GM12878 (cell line): Measurements from ENCODE around the gene ING4. TPM values are rescaled to one million over a fixed set of nuclear protein-coding genes. Genes with fewer than 3 reads are reported as not detected.

ENCODE experiments used
- CBX5 ChIP-seq: sonication (generic); IDR thresholded peaks from 2 replicates; pipeline ENCODE4 v1.6.1; 2016; ENCODE audit warnings: low read depth, moderate library complexity, mild to moderate bottlenecking, inconsistent platforms
- CEBPB ChIP-seq, 2 experiments: fragments of 150-350 bp in 1 of 2; IDR thresholded peaks; 2 replicates each; pipeline ENCODE4 v1.6.1; 2012 to 2014; ENCODE audit warnings: low read depth in 2 of 2, low read length in 2 of 2, borderline replicate concordance in 1 of 2, inconsistent platforms in 1 of 2
- HDAC6 ChIP-seq: fragments of 200-600 bp; sonication (generic); IDR thresholded peaks from one replicate; pipeline ENCODE4 v1.8.0; 2017; ENCODE audit warnings: antibody characterized with exemption; ENCODE audit not compliant: unreplicated experiment
- MTA2 ChIP-seq: fragments of 450-650 bp; IDR thresholded peaks from 2 replicates; pipeline ENCODE4 v1.6.1; 2016; ENCODE audit warnings: low read depth, mild to moderate bottlenecking, moderate library complexity
- RB1 ChIP-seq: fragments of 450-650 bp; formaldehyde crosslinking; IDR thresholded peaks from 2 replicates; pipeline ENCODE4 v1.6.1; 2017; ENCODE audit warnings: mild to moderate bottlenecking, borderline replicate concordance
- SRF ChIP-seq, 2 experiments: IDR thresholded peaks; 2 replicates each; pipeline ENCODE4 v1.6.1; 2011; ENCODE audit warnings: low read depth in 2 of 2, low read length in 2 of 2, mild to moderate bottlenecking in 1 of 2, moderate library complexity in 1 of 2
- ZBED1 ChIP-seq: IDR thresholded peaks from 2 replicates; pipeline ENCODE4 v1.6.1; 2016; ENCODE audit warnings: borderline replicate concordance
- ZNF217 ChIP-seq: fragments of 450-650 bp; IDR thresholded peaks from 2 replicates; pipeline ENCODE4 v1.6.1; 2017; ENCODE audit warnings: antibody characterized with exemption, mild to moderate bottlenecking
- ZNF592 ChIP-seq: fragments of 450-650 bp; IDR thresholded peaks from 2 replicates; pipeline ENCODE4 v1.6.1; 2017; ENCODE audit warnings: mild to moderate bottlenecking, moderate library complexity
- polyA plus RNA-seq, 11 experiments: library from polyadenylated mRNA; depleted of rRNA in 4 of 11; unstranded in 6 of 11; stranded (reverse) in 5 of 11; fragments of >200 nt; fragmentation: Nextera tagmentation in 4 of 11; fragmentation: Illumina TruSeq in 1 of 11; extraction: Ambion mirVana in 4 of 11; extraction: Trizol in 1 of 11; gene quantifications; 1 replicate in 1 of 11; 2 replicates in 10 of 11; pipeline versions ENCODE4 v1.2.1 to v1.2.3, GENCODE V29; 2011 to 2016; ENCODE audit warnings: inconsistent platforms in 2 of 11, missing spikeins in 2 of 11, low read depth in 1 of 11
- total RNA-seq, 4 experiments: library from RNA; depleted of rRNA in 3 of 4; stranded (reverse); fragments of >200 nt in 3 of 4; fragmentation: Illumina TruSeq in 1 of 4; extraction: Trizol in 1 of 4; gene quantifications; 2 replicates each; pipeline versions ENCODE4 v1.2.1 to v1.2.3, GENCODE V29; 2013 to 2021
- TF ChIP-seq, protein P1 (sequence below): fragments of 450-650 bp; IDR thresholded peaks from 2 replicates; pipeline ENCODE4 v1.6.1; 2016; ENCODE audit warnings: mild to moderate bottlenecking
- TF ChIP-seq, protein P2 (sequence below): fragments of 450-650 bp; IDR thresholded peaks from 2 replicates; pipeline ENCODE4 v1.6.1; 2017; ENCODE audit warnings: mild to moderate bottlenecking, low read depth, inconsistent platforms; ENCODE audit not compliant: poor library complexity, severe bottlenecking
- TF ChIP-seq, protein P3 (sequence below): fragments of 450-650 bp; IDR thresholded peaks from 2 replicates; pipeline ENCODE4 v1.6.1; 2017; ENCODE audit warnings: mild to moderate bottlenecking
- TF ChIP-seq, protein P4 (sequence below): fragments of 450-650 bp; IDR thresholded peaks from 2 replicates; pipeline ENCODE4 v1.6.1; 2016; ENCODE audit warnings: mild to moderate bottlenecking

ING4 gene
- total and polyA plus RNA-seq, 10 of the 15 experiments (the other 5 are each of a cell fraction or from before 2014, with no cell fraction given) = 7.2 to 53.9 (median 21.8) TPM

GRCh38 chr12:6632026-6632983 is 30.6 kb downstream of the ING4 start (continued):
- TF ChIP-seq, protein P1, sequence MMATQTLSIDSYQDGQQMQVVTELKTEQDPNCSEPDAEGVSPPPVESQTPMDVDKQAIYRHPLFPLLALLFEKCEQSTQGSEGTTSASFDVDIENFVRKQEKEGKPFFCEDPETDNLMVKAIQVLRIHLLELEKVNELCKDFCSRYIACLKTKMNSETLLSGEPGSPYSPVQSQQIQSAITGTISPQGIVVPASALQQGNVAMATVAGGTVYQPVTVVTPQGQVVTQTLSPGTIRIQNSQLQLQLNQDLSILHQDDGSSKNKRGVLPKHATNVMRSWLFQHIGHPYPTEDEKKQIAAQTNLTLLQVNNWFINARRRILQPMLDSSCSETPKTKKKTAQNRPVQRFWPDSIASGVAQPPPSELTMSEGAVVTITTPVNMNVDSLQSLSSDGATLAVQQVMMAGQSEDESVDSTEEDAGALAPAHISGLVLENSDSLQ = peak; percentile 36; the same call in 1 of the 2 replicates
- no peak for TF ChIP-seq MTA2
- TF ChIP-seq ZBED1 = no peak
- no peak for TF ChIP-seq HDAC6
- TF ChIP-seq RB1 = peak; percentile 21; the same call in 1 of the 2 replicates
- TF ChIP-seq CBX5 = no peak
- TF ChIP-seq, protein P2, sequence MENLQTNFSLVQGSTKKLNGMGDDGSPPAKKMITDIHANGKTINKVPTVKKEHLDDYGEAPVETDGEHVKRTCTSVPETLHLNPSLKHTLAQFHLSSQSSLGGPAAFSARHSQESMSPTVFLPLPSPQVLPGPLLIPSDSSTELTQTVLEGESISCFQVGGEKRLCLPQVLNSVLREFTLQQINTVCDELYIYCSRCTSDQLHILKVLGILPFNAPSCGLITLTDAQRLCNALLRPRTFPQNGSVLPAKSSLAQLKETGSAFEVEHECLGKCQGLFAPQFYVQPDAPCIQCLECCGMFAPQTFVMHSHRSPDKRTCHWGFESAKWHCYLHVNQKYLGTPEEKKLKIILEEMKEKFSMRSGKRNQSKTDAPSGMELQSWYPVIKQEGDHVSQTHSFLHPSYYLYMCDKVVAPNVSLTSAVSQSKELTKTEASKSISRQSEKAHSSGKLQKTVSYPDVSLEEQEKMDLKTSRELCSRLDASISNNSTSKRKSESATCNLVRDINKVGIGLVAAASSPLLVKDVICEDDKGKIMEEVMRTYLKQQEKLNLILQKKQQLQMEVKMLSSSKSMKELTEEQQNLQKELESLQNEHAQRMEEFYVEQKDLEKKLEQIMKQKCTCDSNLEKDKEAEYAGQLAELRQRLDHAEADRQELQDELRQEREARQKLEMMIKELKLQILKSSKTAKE = peak; percentile 45
- TF ChIP-seq ZNF592 = no peak
- TF ChIP-seq, protein P3, sequence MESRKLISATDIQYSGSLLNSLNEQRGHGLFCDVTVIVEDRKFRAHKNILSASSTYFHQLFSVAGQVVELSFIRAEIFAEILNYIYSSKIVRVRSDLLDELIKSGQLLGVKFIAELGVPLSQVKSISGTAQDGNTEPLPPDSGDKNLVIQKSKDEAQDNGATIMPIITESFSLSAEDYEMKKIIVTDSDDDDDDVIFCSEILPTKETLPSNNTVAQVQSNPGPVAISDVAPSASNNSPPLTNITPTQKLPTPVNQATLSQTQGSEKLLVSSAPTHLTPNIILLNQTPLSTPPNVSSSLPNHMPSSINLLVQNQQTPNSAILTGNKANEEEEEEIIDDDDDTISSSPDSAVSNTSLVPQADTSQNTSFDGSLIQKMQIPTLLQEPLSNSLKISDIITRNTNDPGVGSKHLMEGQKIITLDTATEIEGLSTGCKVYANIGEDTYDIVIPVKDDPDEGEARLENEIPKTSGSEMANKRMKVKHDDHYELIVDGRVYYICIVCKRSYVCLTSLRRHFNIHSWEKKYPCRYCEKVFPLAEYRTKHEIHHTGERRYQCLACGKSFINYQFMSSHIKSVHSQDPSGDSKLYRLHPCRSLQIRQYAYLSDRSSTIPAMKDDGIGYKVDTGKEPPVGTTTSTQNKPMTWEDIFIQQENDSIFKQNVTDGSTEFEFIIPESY = no peak
- TF ChIP-seq ZNF217 = peak; percentile 51; the same call in 1 of the 2 replicates
- TF ChIP-seq, protein P4, sequence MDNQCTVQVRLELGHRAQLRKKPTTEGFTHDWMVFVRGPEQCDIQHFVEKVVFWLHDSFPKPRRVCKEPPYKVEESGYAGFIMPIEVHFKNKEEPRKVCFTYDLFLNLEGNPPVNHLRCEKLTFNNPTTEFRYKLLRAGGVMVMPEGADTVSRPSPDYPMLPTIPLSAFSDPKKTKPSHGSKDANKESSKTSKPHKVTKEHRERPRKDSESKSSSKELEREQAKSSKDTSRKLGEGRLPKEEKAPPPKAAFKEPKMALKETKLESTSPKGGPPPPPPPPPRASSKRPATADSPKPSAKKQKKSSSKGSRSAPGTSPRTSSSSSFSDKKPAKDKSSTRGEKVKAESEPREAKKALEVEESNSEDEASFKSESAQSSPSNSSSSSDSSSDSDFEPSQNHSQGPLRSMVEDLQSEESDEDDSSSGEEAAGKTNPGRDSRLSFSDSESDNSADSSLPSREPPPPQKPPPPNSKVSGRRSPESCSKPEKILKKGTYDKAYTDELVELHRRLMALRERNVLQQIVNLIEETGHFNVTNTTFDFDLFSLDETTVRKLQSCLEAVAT = peak; percentile 18; the same call in 1 of the 2 replicates
- TF ChIP-seq SRF (IDR thresholded peaks at IDR 0.05; ENCODE audit: low read depth in 2 of 2, low read length in 2 of 2) = peak; percentile 53 to 89; a peak in 3 of 4 replicates
- no peak for TF ChIP-seq CEBPB (IDR thresholded peaks at IDR 0.05; ENCODE audit: borderline replicate concordance in 1 of 2, low read depth in 2 of 2, low read length in 2 of 2)
